Measurements from ENCODE around the gene RAD51B. TPM values are rescaled to one million over a fixed set of nuclear protein-coding genes. Genes with fewer than 3 reads are reported as not detected.

RAD51B gene
- total RNA-seq, 6 donors from 2014 or later = 10.6 to 63.9 (median 18.4) TPM

GRCh38 chr14:68232300-68233055 lies 412.9 kb downstream of the RAD51B start:
- no peak overlapping the region for H3K4me3 ChIP-seq
- peaks cover 26 to 34% (median 30%) of the 10 kb centered on the region in 4 donors for H3K4me1 ChIP-seq
- 46 to 51% methylated on average over 2 of the region's 2 CpGs for WGBS, 2 donors
- peak overlapping the region; percentile 19 to 72 (median 40) for H3K27ac ChIP-seq
- TF ChIP-seq POLR2AphosphoS5 (IDR thresholded peaks at IDR 0.05) = peak; percentile 40 to 41
- TF ChIP-seq CTCF (IDR thresholded peaks at IDR 0.05) = no peak
- TF ChIP-seq EP300 (IDR thresholded peaks at IDR 0.05) = peak in 1 of 4 donors; percentile 60
- ATAC-seq (ENCODE audit: low FRiP score in 2 of 2) (peak; percentile 85 to 89), DNase-seq (peak in 1 of 2 donors; percentile 66)
- no peaks in the 10 kb centered on the region for H3K9me3 ChIP-seq
- H3K27me3 ChIP-seq = no peaks in the 10 kb centered on the region
- H3K36me3 ChIP-seq = no peaks in the 10 kb centered on the region

GRCh38 chr14:68233101-68233784 lies 413.7 kb downstream of the RAD51B start:
- ATAC-seq (ENCODE audit: low FRiP score in 2 of 2) (no peak), DNase-seq (no peak)
- peaks cover 26 to 34% (median 30%) of the 10 kb centered on the region in 4 donors for H3K4me1 ChIP-seq
- no peaks in the 10 kb centered on the region for H3K36me3 ChIP-seq
- no peaks in the 10 kb centered on the region for H3K9me3 ChIP-seq
- H3K27ac ChIP-seq = peak overlapping the region; percentile 19 to 72 (median 40)
- no peak overlapping the region for H3K4me3 ChIP-seq
- TF ChIP-seq CTCF (IDR thresholded peaks at IDR 0.05) = no peak
- no peaks in the 10 kb centered on the region for H3K27me3 ChIP-seq

- 65 to 72% methylated on average over 3 of the region's 3 CpGs for WGBS, 2 donors
- no peak for DNase-seq
- peaks cover 26 to 35% (median 30%) of the 10 kb centered on the region in 4 donors for H3K4me1 ChIP-seq
- H3K9me3 ChIP-seq = no peaks in the 10 kb centered on the region
- no peak overlapping the region for H3K4me3 ChIP-seq
- peak overlapping the region in 2 of 4 donors; percentile 51 to 72 for H3K27ac ChIP-seq
- TF ChIP-seq POLR2AphosphoS5 (IDR thresholded peaks at IDR 0.05) (peak in 1 of 2 donors; percentile 24), EP300 (IDR thresholded peaks at IDR 0.05) (no peak), CTCF (IDR thresholded peaks at IDR 0.05) (no peak)
- no peaks in the 10 kb centered on the region for H3K27me3 ChIP-seq
- no peak for ATAC-seq (ENCODE audit: low FRiP score in 2 of 2)
- no peaks in the 10 kb centered on the region for H3K36me3 ChIP-seq
Observed at GRCh38 chr14:68234101-68234905, 414.7 kb downstream of the RAD51B start.

- peaks cover 32 to 42% (median 35%) of the 10 kb centered on the region in 4 donors for H3K4me1 ChIP-seq
- no peaks in the 10 kb centered on the region for H3K27me3 ChIP-seq
- H3K4me3 ChIP-seq = no peak overlapping the region
- no peaks in the 10 kb centered on the region for H3K9me3 ChIP-seq
- ATAC-seq (ENCODE audit: low FRiP score in 2 of 2) = no peak
- WGBS, 2 donors = 82 to 93% methylated on average over 3 of the region's 3 CpGs
- no peak for DNase-seq
- no peak overlapping the region for H3K27ac ChIP-seq
- no peaks in the 10 kb centered on the region for H3K36me3 ChIP-seq
- no peak for TF ChIP-seq CTCF (IDR thresholded peaks at IDR 0.05)
- TF ChIP-seq POLR2A (IDR thresholded peaks at IDR 0.05) = no peak
- TF ChIP-seq POLR2AphosphoS5 (IDR thresholded peaks at IDR 0.05) = no peak
- no peak for TF ChIP-seq EP300 (IDR thresholded peaks at IDR 0.05)
Observed at GRCh38 chr14:68235011-68235410, 415.4 kb downstream of the RAD51B start.

All from upper lobe of left lung (tissue), 6 donors.